ENCODE measurements around the gene RERE.

The RERE gene

DNA sequence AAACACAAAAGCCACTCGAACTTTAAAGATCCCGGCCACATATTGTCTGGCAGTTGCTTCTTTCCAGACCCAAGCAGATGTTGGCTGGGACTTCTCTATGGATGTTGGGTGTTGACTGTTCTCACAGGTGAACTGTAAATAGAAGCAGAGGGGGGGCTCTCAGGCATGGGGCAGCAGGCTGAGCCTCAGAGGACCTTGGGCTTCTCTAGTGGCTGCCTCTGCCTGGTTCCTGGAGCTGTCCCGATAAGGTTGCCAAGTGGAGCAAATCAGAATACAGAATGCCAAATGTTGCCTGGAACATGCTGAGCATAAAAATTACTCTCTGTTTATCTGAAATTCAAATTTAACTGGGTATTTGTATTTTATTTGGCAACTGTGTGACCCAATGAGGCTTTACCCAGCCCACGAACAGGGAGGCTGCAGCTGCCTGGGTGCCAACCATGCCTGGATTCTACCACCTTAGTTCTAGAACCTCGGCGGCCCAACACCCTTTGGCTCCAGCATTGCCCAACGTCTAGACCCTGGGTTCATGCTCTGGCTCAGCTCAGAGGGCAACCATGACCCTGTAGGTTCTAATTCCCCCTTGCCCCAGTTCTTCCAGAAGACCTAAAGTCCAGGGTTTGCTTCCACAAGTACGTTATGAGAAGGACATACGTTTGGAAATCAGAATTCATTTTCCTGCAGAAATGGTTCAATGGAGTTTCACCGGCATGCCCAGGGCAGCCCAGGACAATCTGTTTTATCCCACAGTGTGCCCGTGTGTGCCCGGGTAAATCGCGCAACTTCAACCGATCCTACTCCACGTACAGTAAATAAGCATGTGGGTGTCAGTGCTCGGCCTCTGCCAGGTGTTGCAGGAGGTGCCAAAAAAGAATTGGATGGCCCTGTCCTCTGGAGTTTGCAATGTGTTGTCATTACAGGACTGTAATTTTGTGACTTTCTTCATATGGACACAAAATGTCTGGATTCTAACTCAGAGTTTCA, 504.9 kb downstream of the RERE start:
- peak; percentile 38 for DNase-seq

DNA sequence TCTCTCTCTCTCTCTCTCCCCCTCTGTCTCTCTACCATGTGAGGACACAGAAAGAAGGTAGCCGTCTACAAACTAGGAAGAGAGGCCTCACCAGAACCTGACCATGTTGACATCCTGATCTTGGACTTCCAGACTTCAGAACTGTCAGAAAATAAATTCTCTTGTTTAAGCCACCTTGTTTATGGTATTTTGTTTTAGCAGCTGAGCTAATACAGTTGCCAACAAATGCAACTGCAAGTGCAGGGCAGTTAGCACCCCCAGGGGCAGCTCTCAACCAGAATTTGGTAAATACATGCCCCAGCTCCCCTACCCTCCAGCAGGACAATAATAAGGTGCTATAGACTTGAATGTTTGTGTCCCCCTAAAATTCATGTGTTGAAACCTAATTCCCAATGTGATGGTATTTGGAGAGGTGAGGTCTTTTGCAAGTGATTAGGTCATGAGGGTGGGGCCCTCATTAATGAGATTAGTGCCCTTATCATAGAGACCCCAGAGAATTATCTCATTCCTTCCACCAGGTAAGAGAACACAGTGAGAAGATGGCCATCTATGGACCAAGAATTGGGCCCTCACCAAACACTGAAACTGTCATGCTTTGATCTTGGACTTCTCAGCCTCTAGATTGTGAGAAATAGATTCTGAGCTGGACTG, 506.2 kb downstream of the RERE start:
- no peak for DNase-seq

DNA sequence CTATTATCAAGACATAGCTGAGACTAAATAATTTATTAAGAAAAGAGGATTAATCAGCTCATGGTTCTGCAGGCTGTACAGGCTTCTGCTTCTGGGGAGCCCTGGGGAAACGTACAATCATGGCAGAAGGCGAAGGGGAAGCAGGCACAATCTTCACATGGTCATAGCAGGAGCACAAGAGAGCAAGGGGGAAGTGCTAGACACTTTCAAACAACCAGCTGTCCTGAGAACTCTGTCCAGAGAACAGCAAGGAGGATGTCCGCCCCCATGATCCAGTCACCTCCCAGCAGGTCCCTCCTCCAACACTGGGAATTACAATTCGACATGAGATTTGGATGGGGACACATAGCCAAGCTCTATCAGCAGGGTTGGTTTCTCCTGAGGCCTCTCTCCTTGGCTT, 509.8 kb downstream of the RERE start:
- DNase-seq = no peak

DNA sequence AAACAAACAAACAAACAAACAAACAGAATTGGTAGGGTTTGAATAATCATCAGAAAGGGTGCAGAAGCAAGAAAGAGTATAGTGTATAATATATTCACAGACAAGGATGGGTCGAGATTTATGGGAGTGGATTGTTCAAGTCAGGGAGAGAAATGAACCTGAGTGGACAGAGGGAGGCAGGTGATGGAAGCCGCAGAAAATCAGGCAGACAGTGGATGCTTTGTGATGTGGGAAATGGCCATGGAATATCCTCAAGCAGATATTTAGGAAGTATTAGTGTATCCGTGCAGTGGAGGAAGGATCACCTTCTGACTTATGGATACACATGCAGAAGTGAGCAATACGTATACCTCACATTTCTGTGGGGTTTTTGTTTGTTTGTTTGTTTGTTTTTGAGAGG, 513.6 kb downstream of the RERE start:
- no peak for DNase-seq

DNA sequence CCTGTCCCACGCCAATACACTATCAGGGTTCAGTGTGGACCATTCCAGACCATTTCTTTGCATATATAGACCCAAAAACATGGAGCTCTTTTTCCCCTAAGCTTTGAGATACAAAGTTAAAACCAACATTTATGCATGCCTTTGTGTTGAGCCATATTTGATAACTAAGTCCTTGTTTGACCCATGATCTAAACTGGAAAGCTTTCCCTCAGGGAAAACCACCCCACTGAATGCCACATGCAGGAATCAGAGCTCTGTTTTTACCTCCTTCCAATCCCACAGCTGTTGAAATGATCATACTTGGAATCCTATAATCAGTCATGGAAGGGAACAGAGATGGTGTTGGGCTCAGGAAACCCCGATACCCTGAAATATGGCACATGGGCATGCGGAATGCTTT, 514.3 kb downstream of the RERE start:
- DNase-seq = no peak
